CD4-positive, CD25-positive, alpha-beta regulatory T cell (primary cell): ENCODE results near the gene EML4. TPM values are rescaled to one million over a fixed set of nuclear protein-coding genes. Genes with fewer than 3 reads are reported as not detected.
A peak's percentile ranks its signal among the peaks of the same experiment; 100 is the strongest.
"Not testable (repeated sequence)": the region's sequence is repeated elsewhere in the genome, so short reads cannot be mapped to it uniquely, and the experiment has no call there.

Experiments
- ATAC-seq, 2 donors: fragments of 150-1000 bp; cut with Tn5 transposase; one replicate each; pipeline ENCODE4 v1.10.0; 2021; ENCODE audit warnings: low read depth in 2 of 2, moderate number of reproducible peaks in 2 of 2, moderate library complexity in 1 of 2
- DNase-seq, 3 donors: peaks; one replicate each; pipeline versions ENCODE4 v3.0.0 to v3.0.0-alpha.2; 2012 to 2022; ENCODE audit warnings: mixed read lengths in 1 of 3
- H3K27ac ChIP-seq: one replicate; pipeline ENCODE4 v1.7.0; 2013; ENCODE audit warnings: mild to moderate bottlenecking, low read length; ENCODE audit not compliant: insufficient read depth, poor library complexity, severe bottlenecking
- H3K27me3 ChIP-seq: one replicate; pipeline ENCODE4 v1.7.0; 2013; ENCODE audit warnings: low read length; ENCODE audit not compliant: control insufficient read depth, insufficient read depth
- H3K36me3 ChIP-seq: one replicate; pipeline ENCODE4 v1.7.0; 2013; ENCODE audit warnings: mild to moderate bottlenecking, low read length, moderate library complexity; ENCODE audit not compliant: control insufficient read depth, insufficient read depth
- H3K4me1 ChIP-seq: 2 replicates; pipeline ENCODE4 v1.7.0; 2013; ENCODE audit warnings: mild to moderate bottlenecking, low read length; ENCODE audit not compliant: insufficient read depth, control insufficient read depth, poor library complexity, severe bottlenecking
- H3K4me3 ChIP-seq: one replicate; pipeline ENCODE4 v1.7.0; 2013; ENCODE audit warnings: low read depth, mild to moderate bottlenecking, low read length, moderate library complexity
- H3K9me3 ChIP-seq, 2 experiments: 1 replicate in 1 of 2; 2 replicates in 1 of 2; pipeline ENCODE4 v1.7.0; 2013; ENCODE audit warnings: low read length in 2 of 2, mild to moderate bottlenecking in 1 of 2, moderate library complexity in 1 of 2; ENCODE audit not compliant: control insufficient read depth in 2 of 2
- H3K27ac Mint-ChIP-seq, 3 donors: one replicate each; pipeline ENCODE4 v1.8.0; 2020 to 2022; ENCODE audit warnings: mild to moderate bottlenecking in 3 of 3, mixed read lengths in 3 of 3, moderate library complexity in 2 of 3
- H3K27me3 Mint-ChIP-seq: one replicate; pipeline ENCODE4 v1.8.0; 2022; ENCODE audit warnings: mild to moderate bottlenecking, mixed read lengths
- H3K36me3 Mint-ChIP-seq: one replicate; pipeline ENCODE4 v1.8.0; 2020; ENCODE audit warnings: mixed read lengths
- H3K4me1 Mint-ChIP-seq, 4 donors: one replicate each; pipeline ENCODE4 v1.8.0; 2020 to 2022; ENCODE audit warnings: mixed read lengths in 4 of 4, mild to moderate bottlenecking in 1 of 4
- H3K4me3 Mint-ChIP-seq, 4 donors: one replicate each; pipeline ENCODE4 v1.8.0; 2020 to 2022; ENCODE audit warnings: mild to moderate bottlenecking in 4 of 4, mixed read lengths in 4 of 4, moderate library complexity in 3 of 4
- H3K9me3 Mint-ChIP-seq, 7 donors: one replicate each; pipeline ENCODE4 v1.8.0; 2020 to 2022; ENCODE audit warnings: mixed read lengths in 7 of 7, mild to moderate bottlenecking in 3 of 7, moderate library complexity in 2 of 7
- polyA plus RNA-seq, 4 donors: library from polyadenylated mRNA; unstranded; fragments of 300-500 nt; fragmentation: Illumina TruSeq; gene quantifications; one replicate each; pipeline ENCODE4 v1.2.3, GENCODE V29; 2021
- total RNA-seq: library from RNA; stranded (reverse); gene quantifications from one replicate; pipeline ENCODE4 v1.2.3, GENCODE V29; 2022

EML4 gene, protein sequence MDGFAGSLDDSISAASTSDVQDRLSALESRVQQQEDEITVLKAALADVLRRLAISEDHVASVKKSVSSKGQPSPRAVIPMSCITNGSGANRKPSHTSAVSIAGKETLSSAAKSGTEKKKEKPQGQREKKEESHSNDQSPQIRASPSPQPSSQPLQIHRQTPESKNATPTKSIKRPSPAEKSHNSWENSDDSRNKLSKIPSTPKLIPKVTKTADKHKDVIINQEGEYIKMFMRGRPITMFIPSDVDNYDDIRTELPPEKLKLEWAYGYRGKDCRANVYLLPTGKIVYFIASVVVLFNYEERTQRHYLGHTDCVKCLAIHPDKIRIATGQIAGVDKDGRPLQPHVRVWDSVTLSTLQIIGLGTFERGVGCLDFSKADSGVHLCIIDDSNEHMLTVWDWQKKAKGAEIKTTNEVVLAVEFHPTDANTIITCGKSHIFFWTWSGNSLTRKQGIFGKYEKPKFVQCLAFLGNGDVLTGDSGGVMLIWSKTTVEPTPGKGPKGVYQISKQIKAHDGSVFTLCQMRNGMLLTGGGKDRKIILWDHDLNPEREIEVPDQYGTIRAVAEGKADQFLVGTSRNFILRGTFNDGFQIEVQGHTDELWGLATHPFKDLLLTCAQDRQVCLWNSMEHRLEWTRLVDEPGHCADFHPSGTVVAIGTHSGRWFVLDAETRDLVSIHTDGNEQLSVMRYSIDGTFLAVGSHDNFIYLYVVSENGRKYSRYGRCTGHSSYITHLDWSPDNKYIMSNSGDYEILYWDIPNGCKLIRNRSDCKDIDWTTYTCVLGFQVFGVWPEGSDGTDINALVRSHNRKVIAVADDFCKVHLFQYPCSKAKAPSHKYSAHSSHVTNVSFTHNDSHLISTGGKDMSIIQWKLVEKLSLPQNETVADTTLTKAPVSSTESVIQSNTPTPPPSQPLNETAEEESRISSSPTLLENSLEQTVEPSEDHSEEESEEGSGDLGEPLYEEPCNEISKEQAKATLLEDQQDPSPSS
- total RNA-seq: 293 TPM
- polyA plus RNA-seq: 10 to 100 TPM; 83.7 to 92.7 (median 89.7) TPM

DNA sequence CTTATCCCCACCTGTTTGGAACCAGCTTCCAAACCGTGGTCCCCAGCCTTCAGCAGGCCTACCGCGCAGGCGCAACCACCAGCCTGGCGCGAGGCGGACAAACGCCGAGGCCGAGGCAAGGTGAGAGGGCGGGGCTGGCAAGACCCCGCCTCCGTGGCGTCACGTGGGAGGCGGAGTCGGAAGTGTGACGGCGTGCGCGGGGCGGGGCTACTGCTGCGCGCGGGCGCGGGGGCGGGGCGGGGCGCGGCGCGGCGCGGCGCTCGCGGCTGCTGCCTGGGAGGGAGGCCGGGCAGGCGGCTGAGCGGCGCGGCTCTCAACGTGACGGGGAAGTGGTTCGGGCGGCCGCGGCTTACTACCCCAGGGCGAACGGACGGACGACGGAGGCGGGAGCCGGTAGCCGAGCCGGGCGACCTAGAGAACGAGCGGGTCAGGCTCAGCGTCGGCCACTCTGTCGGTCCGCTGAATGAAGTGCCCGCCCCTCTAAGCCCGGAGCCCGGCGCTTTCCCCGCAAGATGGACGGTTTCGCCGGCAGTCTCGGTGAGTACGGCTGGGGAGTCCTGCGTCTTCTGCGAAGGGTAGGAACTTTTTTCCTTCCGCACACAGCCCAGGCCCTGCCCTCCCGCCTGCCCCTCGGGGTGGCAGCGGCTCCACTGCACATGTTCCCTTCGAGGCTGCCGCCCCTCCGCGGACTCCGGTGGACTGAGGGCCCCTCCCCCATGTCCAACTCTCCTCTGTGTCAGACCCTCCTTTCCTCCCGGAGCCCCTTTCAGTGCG is at the start of gene EML4:
EML4 (plus strand) TSS at position 254 of the 774 bp plus-strand sequence; CDS start at position 513, 259 bp downstream.
- Histone ChIP-seq H3K27ac (peak within 1 kb of the TSS; percentile 92), H3K9me3 (no peaks in the 10 kb centered on the region), H3K4me1 (peaks cover 37% of the 10 kb centered on the region), H3K4me3 (peak within 1 kb of the TSS; percentile 99), H3K36me3 (no peaks in the 10 kb centered on the region), H3K27me3 (no peaks in the 10 kb centered on the region)
- H3K4me3 Mint-ChIP-seq: peak within 1 kb of the TSS in 1 of 4 donors; percentile 84
- ATAC-seq (peak; percentile 93 to 94), DNase-seq (peak; percentile 82 to 88 (median 84))
- no peaks in the 10 kb centered on the region for H3K27me3 Mint-ChIP-seq
- no peaks in the 10 kb centered on the region for H3K9me3 Mint-ChIP-seq
- no peaks in the 10 kb centered on the region for H3K36me3 Mint-ChIP-seq
- H3K4me1 Mint-ChIP-seq: peaks cover 3 to 38% (median 19%) of the 10 kb centered on the region in 4 donors
- H3K27ac Mint-ChIP-seq: peak within 1 kb of the TSS in 1 of 3 donors; percentile 8

DNA sequence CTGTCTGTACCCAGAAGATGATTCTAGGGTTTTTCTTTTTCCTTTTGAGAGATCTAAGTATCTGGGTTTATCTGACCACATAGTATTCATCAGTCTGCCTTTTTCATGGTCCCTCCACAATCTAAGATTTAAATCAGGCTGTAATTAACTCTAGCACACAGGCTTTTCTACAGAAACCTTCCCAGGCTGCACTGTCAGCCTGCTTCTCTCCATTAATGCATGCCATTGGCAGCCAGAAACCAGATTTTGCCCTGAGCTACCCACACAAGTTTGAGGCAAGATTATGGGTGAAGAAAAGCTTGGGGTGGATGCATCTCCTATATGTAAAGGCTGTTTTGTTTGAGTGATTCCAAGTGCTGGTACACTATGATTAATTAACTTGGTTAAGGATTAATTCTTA is 45.7 kb upstream of the EML4 start:
- H3K4me3 Mint-ChIP-seq: peak overlapping the region in 3 of 4 donors; percentile 26 to 54 (median 51)
- no peak for ATAC-seq
- H3K27ac ChIP-seq: peak overlapping the region; percentile 85
- H3K27me3 Mint-ChIP-seq: no peaks in the 10 kb centered on the region
- H3K9me3 ChIP-seq: no peaks in the 10 kb centered on the region
- H3K36me3 ChIP-seq: no peaks in the 10 kb centered on the region
- H3K4me1 ChIP-seq: peaks cover 62% of the 10 kb centered on the region
- peaks cover 23 to 71% (median 54%) of the 10 kb centered on the region in 4 donors for H3K4me1 Mint-ChIP-seq
- no peaks in the 10 kb centered on the region for H3K27me3 ChIP-seq
- H3K27ac Mint-ChIP-seq: peak overlapping the region; percentile 91 to 100 (median 97)
- H3K4me3 ChIP-seq: peak overlapping the region; percentile 71
- peaks cover 0 to 3% (median 0%) of the 10 kb centered on the region in 7 donors for H3K9me3 Mint-ChIP-seq
- no peaks in the 10 kb centered on the region for H3K36me3 Mint-ChIP-seq
- no peak for DNase-seq

DNA sequence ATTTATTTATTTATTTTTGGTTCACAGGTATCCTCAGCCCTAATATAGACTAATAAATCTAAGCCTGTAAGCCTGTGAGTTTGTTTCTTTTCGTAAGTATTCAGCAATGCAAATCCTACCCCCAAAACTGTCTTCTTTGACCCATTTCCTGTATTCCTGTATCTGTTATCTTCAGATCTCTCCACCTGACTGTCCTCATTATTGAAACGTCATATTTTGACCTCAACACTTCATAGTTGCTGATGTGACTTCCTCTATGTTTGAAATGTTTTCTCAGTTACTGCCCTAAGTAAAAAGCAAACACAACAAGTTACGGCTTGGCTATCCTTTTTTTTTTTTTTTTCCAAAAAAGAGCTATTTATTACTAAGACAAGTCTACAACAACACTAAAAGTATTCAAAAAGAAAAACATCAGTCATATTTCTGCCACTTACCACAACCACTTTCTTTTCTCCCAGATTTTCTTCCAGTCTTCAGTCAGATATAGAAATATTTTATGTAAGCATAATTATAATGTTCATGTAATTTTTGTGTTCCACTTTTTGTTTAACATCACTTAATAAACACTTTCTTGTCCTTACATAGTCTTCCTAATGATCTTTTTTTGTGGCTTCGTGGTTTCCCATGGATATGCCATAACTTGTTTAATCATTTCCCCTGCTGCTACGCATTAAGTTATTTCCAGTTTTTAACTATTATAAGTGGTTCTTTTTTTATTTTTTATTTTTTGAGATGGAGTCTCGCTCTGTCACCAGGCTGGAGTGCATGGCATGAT is 45.0 kb upstream of the EML4 start:
- Histone ChIP-seq H3K4me1 (peaks cover 65% of the 10 kb centered on the region), H3K9me3 (no peaks in the 10 kb centered on the region), H3K27me3 (no peaks in the 10 kb centered on the region), H3K4me3 (peak overlapping the region; percentile 71), H3K27ac (peak overlapping the region; percentile 85), H3K36me3 (no peaks in the 10 kb centered on the region)
- H3K36me3 Mint-ChIP-seq: no peaks in the 10 kb centered on the region
- peak overlapping the region; percentile 58 to 100 (median 77) for H3K27ac Mint-ChIP-seq
- peak overlapping the region; percentile 22 to 48 (median 42) for H3K4me3 Mint-ChIP-seq
- DNase-seq (peak in 2 of 3 donors; percentile 82 to 86), ATAC-seq (peak; percentile 52 to 62)
- peaks cover 0 to 3% (median 0%) of the 10 kb centered on the region in 7 donors for H3K9me3 Mint-ChIP-seq
- H3K27me3 Mint-ChIP-seq: no peaks in the 10 kb centered on the region
- peaks cover 28 to 71% (median 55%) of the 10 kb centered on the region in 4 donors for H3K4me1 Mint-ChIP-seq

DNA sequence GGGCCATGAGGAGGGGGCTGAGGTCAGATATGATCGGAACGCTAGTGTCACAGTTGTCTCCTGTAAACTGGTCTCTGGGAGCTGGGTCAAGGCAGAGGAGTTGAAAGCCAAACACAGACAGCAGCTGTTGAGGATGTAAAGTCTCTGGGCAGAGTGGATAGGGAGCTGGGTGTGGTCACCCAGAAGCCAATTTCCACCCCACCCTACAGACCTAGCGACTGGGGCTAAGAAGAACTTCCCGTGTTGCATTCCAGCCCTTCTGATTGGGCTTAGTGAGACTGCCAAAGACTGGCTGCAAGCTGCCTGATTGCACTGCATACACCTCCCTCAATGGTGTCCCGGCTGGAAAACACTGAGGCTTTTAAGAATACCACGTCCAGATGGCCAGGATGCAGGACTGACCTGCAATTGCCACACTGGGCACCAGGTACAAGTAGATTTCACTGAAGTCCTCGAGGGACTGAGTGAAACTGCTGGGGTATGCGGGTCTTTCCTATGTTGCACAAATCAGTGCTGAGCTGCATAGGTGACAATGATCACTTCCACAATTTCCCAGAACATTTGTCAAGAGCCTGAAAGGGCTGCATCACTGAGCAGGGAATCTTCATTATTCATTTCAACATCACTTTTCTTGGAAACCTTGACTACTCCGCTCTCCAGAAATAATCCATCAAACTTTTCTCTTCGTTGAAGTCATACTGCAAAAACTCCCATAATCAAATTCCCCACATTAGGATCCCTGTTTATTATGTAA is 43.1 kb upstream of the EML4 start:
- Histone ChIP-seq H3K36me3 (no peaks in the 10 kb centered on the region), H3K27me3 (no peaks in the 10 kb centered on the region), H3K9me3 (no peaks in the 10 kb centered on the region), H3K4me3 (peak overlapping the region; percentile 15), H3K27ac (peak overlapping the region; percentile 85), H3K4me1 (peaks cover 81% of the 10 kb centered on the region)
- ATAC-seq (no peak), DNase-seq (no peak)
- Mint-ChIP-seq H3K36me3 (no peaks in the 10 kb centered on the region), H3K27me3 (no peaks in the 10 kb centered on the region), H3K4me1 (peaks cover 35 to 86% (median 67%) of the 10 kb centered on the region in 4 donors), H3K27ac (peak overlapping the region; percentile 91 to 100 (median 94)), H3K9me3 (peaks cover 0 to 3% (median 0%) of the 10 kb centered on the region in 7 donors), H3K4me3 (peak overlapping the region; percentile 10 to 67 (median 60))

DNA sequence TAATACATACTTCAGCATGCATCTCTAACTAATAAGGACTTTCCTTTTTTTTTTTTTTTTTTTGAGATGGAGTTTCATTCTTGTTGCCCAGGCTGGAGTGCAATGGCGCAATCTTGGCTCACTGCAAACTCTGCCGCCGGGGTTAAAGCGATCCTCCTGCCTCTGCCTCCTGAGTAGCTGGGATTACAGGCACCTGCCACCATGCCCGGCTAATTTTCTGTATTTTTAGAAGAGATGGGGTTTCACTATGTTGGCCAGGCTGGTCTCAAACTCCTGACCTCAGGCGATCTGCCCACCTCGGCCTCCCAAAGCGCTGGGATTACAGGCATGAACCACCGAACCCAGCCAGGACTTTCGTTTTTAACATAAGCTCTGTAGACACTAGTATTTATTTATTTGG is 42.3 kb upstream of the EML4 start:
- not testable (repeated sequence) for H3K36me3 ChIP-seq, ATAC-seq, H3K36me3 Mint-ChIP-seq, H3K9me3 ChIP-seq, H3K27me3 ChIP-seq, H3K27me3 Mint-ChIP-seq, H3K9me3 Mint-ChIP-seq, DNase-seq
- Mint-ChIP-seq H3K4me1 (peaks cover 35 to 90% (median 73%) of the 10 kb centered on the region in 4 donors), H3K4me3 (peak overlapping the region; percentile 70 to 87 (median 78)), H3K27ac (peak overlapping the region; percentile 91 to 100 (median 96))
- Histone ChIP-seq H3K27ac (peak overlapping the region; percentile 85), H3K4me1 (peaks cover 90% of the 10 kb centered on the region), H3K4me3 (peak overlapping the region; percentile 67)
